HG03159 (cell line): Measurements from ENCODE around the gene CALN1.
"Not testable (repeated sequence)": the region's sequence is repeated elsewhere in the genome, so short reads cannot be mapped to it uniquely, and the experiment has no call there.

Experiments used
- ATAC-seq: cut with Tn5 transposase; IDR thresholded peaks from one replicate; pipeline ENCODE4 v1.9.1; 2021; ENCODE audit warnings: mild to moderate bottlenecking, moderate library complexity; ENCODE audit not compliant: unreplicated experiment

Gene CALN1

GRCh38 chr7:71822406-71822805 is 589.7 kb downstream of the CALN1 start:
- ATAC-seq, result not testable (repeated sequence)

- ATAC-seq, result no peak
Observed at GRCh38 chr7:71817916-71818315, 594.2 kb downstream of the CALN1 start.

GRCh38 chr7:71808115-71808514 is 604.0 kb downstream of the CALN1 start:
- no peak for ATAC-seq

- no peak for ATAC-seq
Observed at GRCh38 chr7:71804256-71804655, 607.9 kb downstream of the CALN1 start.

GRCh38 chr7:71801976-71802375 is 610.2 kb downstream of the CALN1 start:
- no peak for ATAC-seq

- ATAC-seq, result no peak
Observed at GRCh38 chr7:71800321-71800720, 611.8 kb downstream of the CALN1 start.

GRCh38 chr7:71795410-71795809 is 616.7 kb downstream of the CALN1 start:
- ATAC-seq, result no peak

- no peak for ATAC-seq
Observed at GRCh38 chr7:71793251-71793650, 618.9 kb downstream of the CALN1 start.

- no peak for ATAC-seq
Observed at GRCh38 chr7:71787513-71787912, 624.6 kb downstream of the CALN1 start.

GRCh38 chr7:71785216-71785615 is 626.9 kb downstream of the CALN1 start:
- ATAC-seq, result no peak

GRCh38 chr7:71784781-71785180 is 627.4 kb downstream of the CALN1 start:
- ATAC-seq, result no peak

- no peak for ATAC-seq
Observed at GRCh38 chr7:71784180-71784579, 628.0 kb downstream of the CALN1 start.

GRCh38 chr7:71783779-71784178 is 628.4 kb downstream of the CALN1 start:
- ATAC-seq, result no peak

GRCh38 chr7:71782051-71782450 is 630.1 kb downstream of the CALN1 start:
- no peak for ATAC-seq

GRCh38 chr7:71780282-71780681 is 631.9 kb downstream of the CALN1 start:
- ATAC-seq, result no peak

GRCh38 chr7:71777278-71777677 is 634.9 kb downstream of the CALN1 start:
- ATAC-seq, result no peak

GRCh38 chr7:71776726-71777125 is 635.4 kb downstream of the CALN1 start:
- no peak for ATAC-seq

GRCh38 chr7:71775648-71776047 is 636.5 kb downstream of the CALN1 start:
- no peak for ATAC-seq

GRCh38 chr7:71772779-71773178 is 639.4 kb downstream of the CALN1 start:
- ATAC-seq, result no peak

- no peak for ATAC-seq
Observed at GRCh38 chr7:71770269-71770907, 641.8 kb downstream of the CALN1 start.

- ATAC-seq, result no peak
Observed at GRCh38 chr7:71769326-71769725, 642.8 kb downstream of the CALN1 start.

- no peak for ATAC-seq
Observed at GRCh38 chr7:71768450-71768849, 643.7 kb downstream of the CALN1 start.

GRCh38 chr7:71766016-71766415 is 646.1 kb downstream of the CALN1 start:
- no peak for ATAC-seq
